ENCODE measurements around the gene RBM41.

The RBM41 gene

GRCh38 chrX:107025545-107025944, 93.1 kb downstream of the RBM41 start:
- peak; percentile 8 for DNase-seq

- no peak for DNase-seq
These were observed 103.7 kb downstream of the RBM41 start for GRCh38 chrX:107014936-107015335.

All from inflammatory macrophage treated with lipopolysaccharide for 4 hours (primary cell).